EH (cell line): Measurements from ENCODE around the gene ADCY7.
A peak's percentile ranks its signal among the peaks of the same experiment; 100 is the strongest.
"Not testable (repeated sequence)": the region's sequence is repeated elsewhere in the genome, so short reads cannot be mapped to it uniquely, and the experiment has no call there.

Experiments used
- DNase-seq: peaks from one replicate; pipeline ENCODE4 v3.0.0-alpha.2; 2015; ENCODE audit warnings: low read depth

The ADCY7 gene

GRCh38 chr16:50338371-50339231 is 72.2 kb downstream of the ADCY7 start:
- peak; percentile 46 for DNase-seq

GRCh38 chr16:50340578-50340977 is 74.2 kb downstream of the ADCY7 start:
- peak; percentile 30 for DNase-seq

- DNase-seq, result not testable (repeated sequence)
Observed at GRCh38 chr16:50343566-50343965, 77.2 kb downstream of the ADCY7 start.

GRCh38 chr16:50345210-50345609 is 78.9 kb downstream of the ADCY7 start:
- not testable (repeated sequence) for DNase-seq

- no peak for DNase-seq
Observed at GRCh38 chr16:50351116-50351515, 84.8 kb downstream of the ADCY7 start.

- no peak for DNase-seq
Observed at GRCh38 chr16:50351952-50352351, 85.6 kb downstream of the ADCY7 start.

GRCh38 chr16:50354082-50354481 is 87.7 kb downstream of the ADCY7 start:
- no peak for DNase-seq

GRCh38 chr16:50354629-50355456 is 88.5 kb downstream of the ADCY7 start:
- DNase-seq, result peak; percentile 30

- DNase-seq, result no peak
Observed at GRCh38 chr16:50359626-50360025, 93.3 kb downstream of the ADCY7 start.

- DNase-seq, result peak; percentile 47
Observed at GRCh38 chr16:50360033-50360778, 93.9 kb downstream of the ADCY7 start.

- no peak for DNase-seq
Observed at GRCh38 chr16:50360779-50361178, 94.4 kb downstream of the ADCY7 start.

- no peak for DNase-seq
Observed at GRCh38 chr16:50363656-50364055, 97.3 kb downstream of the ADCY7 start.

GRCh38 chr16:50365791-50366575 is 99.6 kb downstream of the ADCY7 start:
- DNase-seq, result no peak
